Muscle of back (tissue), 11 donors: Measurements from ENCODE around the gene NIPSNAP2. TPM values are rescaled to one million over a fixed set of nuclear protein-coding genes. Genes with fewer than 3 reads are reported as not detected.
"Not testable (repeated sequence)": the region's sequence is repeated elsewhere in the genome, so short reads cannot be mapped to it uniquely, and the experiment has no call there.

Experiments used
- DNase-seq, 3 donors: peaks; one replicate each; pipeline versions ENCODE4 v3.0.0 to v3.0.0-alpha.2; 2013
- polyA plus RNA-seq, 10 donors: library from polyadenylated mRNA; unstranded; fragments of 120-200 nt; gene quantifications; one replicate each; pipeline ENCODE4 v1.2.1, GENCODE V29; 2013; ENCODE audit not compliant: insufficient read length in 10 of 10

NIPSNAP2 gene
- polyA plus RNA-seq, 10 donors, result 76.0 to 126 (median 101) TPM

DNA sequence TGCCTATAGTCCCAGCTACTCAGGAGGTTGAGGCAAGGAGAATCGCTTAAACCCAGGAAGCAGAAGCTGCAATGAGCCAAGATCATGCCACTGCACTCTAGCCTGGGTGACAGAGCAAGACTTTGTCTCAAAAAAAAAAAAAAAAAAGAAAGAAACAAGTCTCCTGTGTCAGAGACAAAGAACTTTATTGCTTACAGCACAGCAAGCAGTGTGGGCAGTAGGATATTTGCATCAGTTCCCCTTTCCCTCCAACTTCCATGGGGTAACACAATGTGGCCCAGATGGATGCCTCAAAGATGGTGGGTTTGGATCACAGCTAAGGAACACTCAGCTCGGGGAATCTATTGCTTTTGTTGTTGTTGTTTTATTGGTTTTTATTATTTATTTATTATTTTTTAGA, 81.4 kb downstream of the NIPSNAP2 start:
- not testable (repeated sequence) for DNase-seq

GRCh38 chr7:56046721-56047445, 82.5 kb downstream of the NIPSNAP2 start:
- no peak for DNase-seq

GRCh38 chr7:56047446-56048116, 83.2 kb downstream of the NIPSNAP2 start:
- not testable (repeated sequence) for DNase-seq

DNA sequence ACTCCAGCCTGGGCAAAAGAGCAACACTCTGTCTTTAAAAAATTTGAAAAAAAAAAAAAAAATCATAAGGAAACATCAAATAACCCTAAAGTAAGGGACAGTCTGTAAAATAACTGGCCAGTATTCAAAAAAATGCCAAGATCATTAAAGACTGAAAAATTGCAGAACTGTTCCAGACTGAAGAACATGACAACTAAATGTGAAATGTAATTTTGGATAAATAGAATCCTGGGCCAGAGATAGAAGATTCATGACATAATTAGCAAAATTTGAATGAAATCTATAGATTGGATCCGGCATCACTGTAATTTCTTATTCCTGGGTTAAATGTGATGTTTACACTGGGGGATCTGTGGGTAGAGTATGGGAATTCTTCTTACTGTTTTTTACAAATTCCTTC, 83.9 kb downstream of the NIPSNAP2 start:
- DNase-seq, result no peak

- not testable (repeated sequence) for DNase-seq
Observed at GRCh38 chr7:56048763-56049162, 84.4 kb downstream of the NIPSNAP2 start.

Other genes starting within 250 kb of the NIPSNAP2 start
- under 1 TPM; 0.05 to 0.39 (median 0.14) TPM for gene SEPTIN14, start 101.8 kb upstream of the NIPSNAP2 start, polyA plus RNA-seq
- 1 to 10 TPM; 4.4 to 9.2 (median 7.3) TPM for gene ZNF713, start 77.1 kb upstream of the NIPSNAP2 start, polyA plus RNA-seq
- 10 to 100 TPM; 12.7 to 16.2 (median 14.7) TPM for gene MRPS17, start 12.7 kb upstream of the NIPSNAP2 start, polyA plus RNA-seq
- 10 to 100 TPM; 13.3 to 25.5 (median 16.5) TPM for gene PSPH, start 86.9 kb downstream of the NIPSNAP2 start, polyA plus RNA-seq
- gene CCT6A, start 87.2 kb downstream of the NIPSNAP2 start, polyA plus RNA-seq, result 100 to 1,000 TPM; 122 to 172 (median 154) TPM
- gene SUMF2, start 99.7 kb downstream of the NIPSNAP2 start, polyA plus RNA-seq, result 10 to 100 TPM; 34.5 to 65.8 (median 51.8) TPM
- 10 to 100 TPM; 14.7 to 60.1 (median 27.1) TPM for gene PHKG1, start 128.4 kb downstream of the NIPSNAP2 start, polyA plus RNA-seq
- gene CHCHD2, start 141.9 kb downstream of the NIPSNAP2 start, polyA plus RNA-seq, result 100 to 1,000 TPM; 203 to 292 (median 226) TPM
- not detected for gene NUPR2, start 151.8 kb downstream of the NIPSNAP2 start, polyA plus RNA-seq